GM21526 (cell line): ENCODE data around the gene TMEM53.
"Not testable (repeated sequence)": the region's sequence is repeated elsewhere in the genome, so short reads cannot be mapped to it uniquely, and the experiment has no call there.

Experiments used
- ATAC-seq: cut with Tn5 transposase; IDR thresholded peaks from one replicate; pipeline ENCODE4 v1.9.1; 2021; ENCODE audit warnings: moderate library complexity; ENCODE audit not compliant: unreplicated experiment, low FRiP score

Gene TMEM53

DNA sequence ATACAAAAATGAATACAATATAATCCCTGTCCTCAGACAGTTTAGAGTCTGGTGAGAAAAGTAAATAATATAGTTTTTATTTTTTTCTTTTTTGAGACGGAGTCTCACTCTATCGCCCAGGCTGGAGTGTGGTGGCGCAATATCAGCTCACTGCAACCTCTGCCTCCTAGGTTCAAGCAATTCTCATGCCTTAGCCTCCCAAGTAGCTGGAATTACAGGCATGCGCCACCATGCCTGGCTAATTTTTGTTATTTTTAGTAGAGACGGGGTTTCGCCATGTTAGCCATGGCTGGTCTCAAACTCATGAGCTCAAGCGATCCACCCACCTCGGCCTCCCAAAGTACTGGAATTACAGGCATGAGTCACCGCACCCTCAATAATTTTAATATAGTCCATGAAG, 25.1 kb upstream of the TMEM53 start:
- ATAC-seq: not testable (repeated sequence)

GRCh38 chr1:44698138-44698537, 23.9 kb upstream of the TMEM53 start:
- no peak for ATAC-seq

GRCh38 chr1:44696789-44697345, 22.6 kb upstream of the TMEM53 start:
- no peak for ATAC-seq

GRCh38 chr1:44696101-44696500, 21.8 kb upstream of the TMEM53 start:
- no peak for ATAC-seq

GRCh38 chr1:44695671-44696070, 21.4 kb upstream of the TMEM53 start:
- ATAC-seq: no peak

DNA sequence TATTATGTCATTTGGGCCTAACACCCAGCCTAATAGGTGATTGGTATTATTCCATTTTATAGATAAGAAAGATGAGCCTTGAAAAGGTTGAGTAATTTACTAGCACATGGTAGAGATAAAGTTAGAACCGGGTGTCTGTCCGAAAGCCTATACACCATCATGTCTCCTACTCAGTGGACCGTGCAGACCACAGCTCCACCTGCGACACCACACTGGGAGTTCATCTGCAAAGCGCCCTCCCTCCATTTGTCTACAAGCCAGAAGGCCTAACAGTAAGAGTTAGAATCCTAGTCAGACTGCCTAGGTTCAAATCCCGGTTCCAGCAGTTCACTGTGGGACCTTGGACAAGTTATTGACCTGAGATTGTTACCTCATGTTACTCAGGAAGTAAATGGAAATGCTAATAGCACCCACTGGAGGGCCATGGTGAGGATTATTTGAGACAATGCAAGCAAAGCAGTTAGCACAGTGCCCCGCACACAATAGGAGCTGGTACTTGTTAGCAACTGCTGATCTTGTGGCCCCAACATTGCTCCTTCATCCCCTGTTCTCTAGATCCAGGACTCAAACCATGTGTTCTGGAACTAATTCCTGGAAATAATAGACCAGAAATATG, 20.7 kb upstream of the TMEM53 start:
- ATAC-seq: peak; percentile 53

DNA sequence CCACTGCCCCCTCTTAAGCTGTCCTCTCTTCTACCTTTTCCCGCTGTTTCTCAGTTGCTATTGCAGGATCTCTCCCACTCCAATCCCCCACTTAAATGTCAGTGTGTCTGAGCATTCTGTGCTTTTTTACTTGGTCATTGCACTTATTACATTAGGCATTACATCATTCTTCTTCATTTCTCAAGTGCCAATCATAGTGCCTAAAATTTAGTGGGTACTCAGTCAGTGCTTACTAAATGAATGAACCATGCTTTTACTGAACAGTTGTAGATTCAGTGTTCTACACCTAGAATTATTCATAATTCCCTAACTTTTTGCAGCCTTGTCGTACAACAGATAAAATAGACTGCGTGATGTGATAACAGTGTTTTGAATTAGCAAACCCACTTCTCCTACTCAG, 19.6 kb upstream of the TMEM53 start:
- no peak for ATAC-seq

DNA sequence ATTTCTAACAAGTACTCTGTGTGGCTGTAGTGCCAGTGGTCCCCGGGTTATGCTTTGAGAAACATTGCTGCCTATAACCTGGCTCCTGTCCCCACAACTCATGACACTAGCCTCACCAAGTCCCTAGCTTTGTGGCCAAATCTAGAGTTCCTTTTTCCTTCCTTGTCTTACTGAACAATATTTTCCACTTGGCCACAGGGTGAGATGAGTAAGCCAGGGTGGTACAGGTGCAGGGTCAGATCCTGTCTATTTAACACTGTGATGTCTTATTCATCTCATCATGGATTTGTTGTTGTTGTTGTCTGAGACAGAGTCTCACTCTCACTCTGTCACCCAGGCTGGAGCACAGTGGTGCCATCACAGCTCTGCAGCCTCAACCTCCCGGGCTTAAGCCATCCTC, 18.9 kb upstream of the TMEM53 start:
- ATAC-seq: no peak

DNA sequence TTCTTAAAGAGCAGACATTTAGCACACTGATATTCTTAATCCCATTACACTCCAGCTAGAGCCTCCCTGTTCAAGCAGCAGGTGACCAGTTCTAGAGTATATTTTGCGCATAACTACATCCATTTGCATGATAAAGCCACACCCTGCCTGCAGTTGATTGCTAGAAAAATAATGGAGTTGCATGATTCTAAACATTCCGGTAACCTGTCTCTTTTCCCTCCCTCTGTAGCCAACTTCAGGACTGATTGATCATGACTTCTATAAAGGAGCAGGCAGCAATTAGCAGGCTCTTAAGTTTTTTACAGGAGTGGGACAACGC, 15.1 kb upstream of the TMEM53 start:
- no peak for ATAC-seq

- ATAC-seq: no peak
Observed at GRCh38 chr1:44688760-44689446, 14.6 kb upstream of the TMEM53 start.

DNA sequence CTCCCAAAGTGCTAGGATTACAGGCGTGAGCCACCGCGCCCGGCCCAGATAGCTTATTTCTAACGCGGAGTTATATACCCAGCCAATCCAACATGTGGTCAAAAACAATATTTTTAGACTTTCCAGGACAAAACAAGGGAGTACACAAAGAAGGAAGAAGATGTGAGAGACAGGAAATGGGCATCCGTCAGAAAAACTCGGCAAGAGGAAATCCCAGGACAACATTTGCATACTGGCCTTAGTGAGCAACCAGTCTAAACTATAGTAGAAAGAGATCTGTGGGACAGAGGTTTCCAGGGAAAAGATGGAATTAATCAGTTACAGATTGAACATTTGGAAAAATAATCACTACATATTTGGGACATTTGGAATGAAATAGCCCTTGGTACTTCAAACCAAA, 11.6 kb upstream of the TMEM53 start:
- ATAC-seq: no peak

GRCh38 chr1:44685218-44685617, 10.9 kb upstream of the TMEM53 start:
- ATAC-seq: no peak

DNA sequence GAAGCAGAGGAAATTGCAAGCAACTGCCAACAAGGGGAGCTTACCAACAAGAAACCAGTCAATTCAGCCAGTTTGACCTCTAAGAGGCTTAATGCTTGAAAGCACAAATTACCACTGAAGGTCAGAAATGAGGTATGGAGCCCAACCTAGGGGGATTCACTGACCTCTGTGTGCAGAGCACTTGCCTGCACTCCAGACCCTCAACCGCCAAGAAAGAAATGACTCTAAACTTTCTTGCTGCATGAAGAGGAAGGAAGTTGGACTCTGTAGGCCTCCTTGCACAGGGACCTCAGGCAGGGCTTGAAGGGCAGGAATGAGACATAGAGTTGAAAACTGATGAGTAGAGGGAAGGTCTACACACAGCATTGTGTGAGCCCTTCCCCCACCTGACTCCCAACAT, 10.2 kb upstream of the TMEM53 start:
- no peak for ATAC-seq

- no peak for ATAC-seq
Observed at GRCh38 chr1:44682883-44683265, 8.6 kb upstream of the TMEM53 start.

- no peak for ATAC-seq
Observed at GRCh38 chr1:44681905-44682882, 7.9 kb upstream of the TMEM53 start.

DNA sequence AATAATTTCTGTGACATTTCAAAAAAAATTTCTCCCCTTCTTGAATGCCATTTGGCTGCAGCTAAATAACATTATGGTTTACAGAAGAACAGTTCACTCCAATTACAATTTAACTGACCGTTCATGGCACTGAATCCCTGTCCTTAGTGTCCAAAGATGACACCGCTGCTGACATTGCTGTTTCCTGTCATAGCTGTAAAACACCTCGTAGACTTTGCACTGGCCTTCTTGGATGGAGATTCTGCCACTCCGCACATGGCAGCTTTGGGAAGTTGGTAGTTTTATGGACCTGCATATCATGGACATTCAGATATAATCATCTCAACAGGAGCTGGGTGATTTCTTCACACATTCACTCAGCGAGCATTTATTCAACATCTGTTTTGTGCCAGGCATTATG, 5.2 kb upstream of the TMEM53 start:
- no peak for ATAC-seq

DNA sequence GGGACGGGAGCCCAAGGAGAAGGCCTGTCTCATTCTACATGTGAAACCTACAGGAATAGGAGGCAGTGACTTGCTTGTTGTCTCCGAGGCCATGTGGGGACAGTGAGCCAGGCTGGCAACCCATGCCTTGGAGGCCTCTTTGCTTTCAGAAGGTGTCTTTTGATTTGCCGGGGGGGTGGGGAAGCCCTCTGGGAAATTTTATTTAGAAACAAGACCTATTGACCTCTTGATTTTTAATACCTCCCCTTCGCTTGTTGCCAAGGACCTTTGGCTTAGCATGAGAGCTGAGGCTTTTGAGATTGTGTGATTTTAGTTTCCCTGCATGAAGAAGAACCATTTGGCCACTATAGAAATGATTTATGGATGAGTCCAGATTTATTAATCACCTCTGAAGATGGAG, 4.3 kb upstream of the TMEM53 start:
- no peak for ATAC-seq

- ATAC-seq: no peak
Observed at GRCh38 chr1:44678120-44678519, 3.8 kb upstream of the TMEM53 start.

GRCh38 chr1:44677201-44677766, 3.0 kb upstream of the TMEM53 start:
- no peak for ATAC-seq

DNA sequence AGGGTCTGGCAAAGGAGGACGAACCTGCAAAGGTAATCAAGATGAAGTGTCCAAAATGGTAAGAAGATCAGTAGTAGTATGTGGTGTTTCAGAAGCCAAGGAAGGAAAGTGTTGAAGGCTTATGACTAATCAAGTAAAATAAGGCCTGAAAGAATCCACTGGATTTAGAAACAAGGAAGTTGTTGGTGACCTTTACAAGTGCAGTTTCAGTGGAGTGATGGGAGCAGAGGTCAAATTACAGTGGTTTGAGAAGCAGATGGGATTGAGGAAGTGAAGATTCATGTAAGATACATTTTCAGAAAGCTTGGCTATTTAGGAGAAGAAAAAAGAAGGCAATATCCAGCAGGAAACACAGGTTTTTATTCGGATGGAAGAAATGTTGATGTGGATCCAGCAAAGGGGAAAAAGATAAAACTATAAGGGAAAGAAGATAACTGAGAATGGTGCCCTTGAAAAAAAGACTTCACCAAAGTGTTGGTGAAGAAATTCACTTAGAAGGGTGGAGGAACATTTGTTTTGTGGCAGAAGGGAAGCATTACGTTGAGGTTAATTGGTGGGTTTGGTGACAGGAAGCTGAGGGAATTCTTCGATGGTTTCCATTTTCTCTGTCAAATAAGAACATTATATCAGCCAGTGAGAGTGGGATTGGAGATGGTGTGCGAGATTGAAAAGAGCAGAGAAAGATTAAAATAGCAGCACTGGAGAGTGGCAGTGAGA, 2.4 kb upstream of the TMEM53 start:
- ATAC-seq: no peak
